ENCODE measurements around the gene SUPT3H.
"Not testable (repeated sequence)": the region's sequence is repeated elsewhere in the genome, so short reads cannot be mapped to it uniquely, and the experiment has no call there.

The SUPT3H gene

GRCh38 chr6:44935693-44936300 is 441.9 kb downstream of the SUPT3H start:
- DNase-seq: no peak

DNA sequence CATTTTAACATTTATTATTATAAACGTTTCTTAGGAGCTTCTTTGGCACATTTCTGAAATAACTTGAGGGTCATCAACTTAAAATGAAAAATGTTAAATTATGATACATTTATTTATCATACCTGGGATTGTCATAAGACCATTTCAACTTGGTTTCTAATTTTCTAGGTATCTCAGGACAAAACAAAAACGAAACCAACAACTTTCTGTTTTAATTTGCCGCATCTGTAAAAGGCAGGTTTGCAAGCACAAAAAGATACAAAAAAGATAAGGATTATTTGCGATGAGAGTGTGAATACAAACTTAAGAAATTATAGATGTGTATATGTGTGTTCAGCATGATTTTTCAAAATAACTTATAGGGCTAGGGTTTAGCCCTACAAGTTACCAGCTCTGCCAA is 444.6 kb downstream of the SUPT3H start:
- DNase-seq: no peak

DNA sequence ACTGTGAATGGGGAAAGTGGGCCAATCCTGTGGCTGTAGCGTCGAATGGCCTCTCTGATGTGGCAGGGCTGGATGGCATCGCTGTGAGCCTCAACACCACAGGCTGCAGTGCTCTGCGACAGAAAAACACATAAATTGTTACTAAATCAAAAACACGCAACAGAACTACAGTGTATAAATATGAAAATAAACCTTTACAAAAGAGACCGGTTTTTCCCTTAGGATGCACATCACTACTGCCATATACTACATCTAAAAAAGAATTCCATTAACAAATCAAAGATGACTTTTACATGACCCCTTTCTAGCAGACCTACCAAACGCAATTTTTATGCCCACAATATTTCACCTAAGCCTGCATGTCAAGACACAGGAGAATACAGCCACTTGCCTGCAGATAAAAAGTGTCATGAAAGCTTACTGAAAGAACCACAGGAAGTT is 445.1 kb downstream of the SUPT3H start:
- DNase-seq: peak; percentile 57

DNA sequence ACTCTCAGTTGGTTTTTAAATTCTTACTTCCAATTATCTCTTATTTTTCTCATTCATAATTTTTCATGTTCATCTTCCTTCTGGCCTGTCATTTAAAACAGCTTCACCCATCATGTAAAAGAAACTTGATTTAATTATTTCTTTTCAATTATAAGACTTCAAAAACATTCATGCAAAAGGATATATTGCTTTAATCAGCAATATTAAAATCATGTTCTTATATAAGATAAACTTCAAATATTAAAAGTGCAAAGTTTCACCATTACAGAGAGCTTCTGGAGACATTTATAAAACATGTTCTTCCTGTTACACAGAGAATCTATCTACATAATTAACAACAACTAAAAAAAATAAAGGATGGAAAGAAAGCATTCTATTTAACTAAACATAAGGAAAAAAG is 446.3 kb downstream of the SUPT3H start:
- no peak for DNase-seq

- DNase-seq: no peak
Measured at GRCh38 chr6:44926556-44926955, 451.2 kb downstream of the SUPT3H start.

- peak; percentile 19 for DNase-seq
Measured at GRCh38 chr6:44925100-44925739, 452.5 kb downstream of the SUPT3H start.

DNA sequence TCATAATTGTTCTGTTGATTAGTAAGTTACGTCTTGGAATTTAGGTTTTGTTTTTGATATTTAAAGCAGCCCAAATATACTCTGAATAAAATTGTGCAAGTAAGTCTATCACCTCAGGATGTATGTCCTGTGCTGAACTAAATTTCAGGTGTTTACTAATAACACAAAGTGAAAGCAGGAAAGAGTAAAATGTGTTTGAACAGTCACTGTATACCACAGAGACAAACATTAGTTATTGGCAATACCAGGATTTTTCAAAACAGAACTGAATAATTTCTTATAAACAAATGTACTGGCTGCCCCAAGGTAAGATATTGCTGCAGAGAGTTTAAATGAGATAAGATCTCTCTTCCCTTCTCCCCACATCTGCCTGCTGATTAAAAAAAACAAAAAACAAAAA is 454.3 kb downstream of the SUPT3H start:
- no peak for DNase-seq

- DNase-seq: peak; percentile 2
Measured at GRCh38 chr6:44921798-44922197, 455.9 kb downstream of the SUPT3H start.

DNA sequence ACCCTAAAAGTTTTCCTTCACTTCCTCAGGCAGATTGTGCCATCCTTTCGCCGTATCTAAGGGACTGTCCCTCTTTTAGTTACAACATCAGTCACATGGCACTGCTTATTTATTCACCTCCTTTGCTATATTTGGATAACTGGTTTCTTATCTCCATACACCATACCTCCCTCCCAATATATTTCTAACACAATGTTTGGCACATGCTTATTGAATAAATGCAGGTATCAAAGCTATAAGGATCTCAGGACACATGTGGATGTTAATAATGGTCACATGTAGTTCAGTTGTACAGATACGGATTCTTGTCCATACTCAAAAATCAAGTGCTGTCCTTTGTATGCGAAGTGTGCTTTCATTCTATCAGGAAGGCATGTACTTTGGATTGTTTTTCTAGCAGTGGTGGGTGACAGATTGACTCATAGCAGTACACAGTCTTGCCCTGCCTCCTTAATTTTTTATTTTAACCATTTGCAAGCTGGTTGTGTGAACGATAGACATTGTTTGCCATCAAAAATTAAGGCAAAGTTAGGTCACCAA is 456.7 kb downstream of the SUPT3H start:
- DNase-seq: no peak

- no peak for DNase-seq
Measured at GRCh38 chr6:44918671-44919296, 458.9 kb downstream of the SUPT3H start.

DNA sequence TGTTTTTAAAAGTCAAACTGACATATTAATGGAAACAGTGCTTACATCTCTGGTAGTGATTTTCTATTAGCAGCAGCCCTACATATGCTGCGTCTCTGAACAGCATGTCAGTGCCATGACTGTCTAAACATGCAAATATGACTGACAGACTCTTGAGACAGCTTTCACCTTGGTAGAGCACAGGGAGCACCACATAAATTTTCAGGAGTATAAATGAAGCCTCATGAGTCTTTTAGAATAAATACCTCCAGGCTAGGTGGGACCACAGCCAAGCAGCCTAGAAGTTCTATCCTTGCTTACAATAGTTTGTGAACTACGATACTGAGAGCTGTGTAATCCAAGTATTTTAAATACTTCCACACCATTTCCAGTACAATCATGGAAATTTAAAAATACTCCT is 460.3 kb downstream of the SUPT3H start:
- DNase-seq: no peak

DNA sequence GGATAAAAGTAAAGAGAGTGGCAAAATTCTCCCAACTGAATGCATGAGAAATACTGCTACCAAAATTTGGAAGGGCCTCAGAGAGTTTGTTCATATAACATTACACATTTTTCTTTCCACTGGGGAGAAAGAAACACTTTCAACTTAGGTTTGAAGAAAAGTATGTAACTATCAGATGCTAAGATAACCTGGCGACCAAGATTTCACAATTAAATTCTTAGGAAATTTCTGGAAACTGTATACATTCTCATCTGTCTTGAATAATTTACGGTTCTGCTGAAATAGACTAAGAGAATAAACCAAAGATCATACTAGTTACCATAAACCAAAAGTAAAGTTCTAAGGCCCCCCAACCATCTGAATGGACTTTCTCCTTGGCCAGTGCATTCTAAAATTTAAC is 462.6 kb downstream of the SUPT3H start:
- no peak for DNase-seq

- no peak for DNase-seq
Measured at GRCh38 chr6:44914141-44914540, 463.6 kb downstream of the SUPT3H start.

DNA sequence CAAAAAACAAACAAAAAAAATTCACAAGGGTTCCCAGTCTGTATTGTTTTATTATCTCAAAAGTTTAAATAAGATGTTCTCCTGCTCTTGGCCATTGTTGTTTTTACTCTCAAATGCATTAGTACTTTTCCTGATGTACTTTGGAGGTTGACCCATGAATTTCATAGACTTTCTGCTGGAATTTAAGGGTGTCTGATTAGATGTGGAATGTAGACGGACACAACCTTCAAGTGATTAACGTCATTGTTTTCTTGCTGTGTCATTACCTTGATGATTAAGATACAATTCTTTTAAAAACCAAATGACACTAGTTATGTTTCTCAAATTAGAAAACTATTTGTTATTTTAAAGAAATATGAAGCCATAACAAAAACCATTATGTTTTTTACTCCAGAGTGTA is 471.0 kb downstream of the SUPT3H start:
- DNase-seq: no peak

DNA sequence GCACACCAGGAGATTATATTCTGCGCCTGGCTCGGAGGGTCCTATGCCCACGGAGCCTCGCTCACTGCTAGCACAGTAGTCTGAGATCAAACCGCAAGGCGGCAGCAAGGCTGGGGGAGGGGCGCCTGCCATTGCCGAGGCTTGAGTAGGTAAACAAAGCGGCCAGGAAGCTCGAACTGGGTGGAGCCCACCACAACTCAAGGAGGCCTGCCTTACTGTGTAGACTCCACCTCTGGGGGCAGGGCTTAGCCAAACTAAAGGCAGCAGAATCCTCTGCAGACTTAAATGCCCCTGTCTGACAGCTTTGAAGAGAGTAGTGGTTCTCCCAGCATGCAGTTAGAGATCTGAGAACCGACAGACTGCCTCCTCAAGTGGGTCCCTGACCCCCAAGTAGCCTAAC is 477.4 kb downstream of the SUPT3H start:
- not testable (repeated sequence) for DNase-seq

GRCh38 chr6:44898296-44898930 is 479.3 kb downstream of the SUPT3H start:
- DNase-seq: no peak

- DNase-seq: no peak
Measured at GRCh38 chr6:44897316-44897715, 480.4 kb downstream of the SUPT3H start.

DNA sequence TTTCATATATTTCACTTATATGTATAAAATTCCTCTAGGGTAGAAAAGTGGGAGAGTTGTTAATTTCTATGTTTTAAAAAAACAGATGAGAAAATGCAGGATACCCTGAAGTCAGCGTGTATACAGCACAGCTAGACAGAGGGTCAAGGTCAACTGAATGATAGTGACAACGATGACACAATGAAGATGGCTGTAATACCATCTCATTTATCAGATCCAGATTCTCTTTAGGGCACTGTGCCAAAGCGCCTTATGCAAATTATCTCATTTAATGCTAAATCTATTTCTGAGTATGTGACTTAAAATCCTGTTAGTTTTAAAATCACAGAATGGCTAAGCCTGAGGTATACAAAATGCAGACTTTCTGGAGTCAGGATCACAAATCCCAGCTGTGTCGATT is 481.0 kb downstream of the SUPT3H start:
- DNase-seq: no peak

- no peak for DNase-seq
Measured at GRCh38 chr6:44892579-44892978, 485.2 kb downstream of the SUPT3H start.

GRCh38 chr6:44879071-44879470 is 498.7 kb downstream of the SUPT3H start:
- DNase-seq: not testable (repeated sequence)

DNA sequence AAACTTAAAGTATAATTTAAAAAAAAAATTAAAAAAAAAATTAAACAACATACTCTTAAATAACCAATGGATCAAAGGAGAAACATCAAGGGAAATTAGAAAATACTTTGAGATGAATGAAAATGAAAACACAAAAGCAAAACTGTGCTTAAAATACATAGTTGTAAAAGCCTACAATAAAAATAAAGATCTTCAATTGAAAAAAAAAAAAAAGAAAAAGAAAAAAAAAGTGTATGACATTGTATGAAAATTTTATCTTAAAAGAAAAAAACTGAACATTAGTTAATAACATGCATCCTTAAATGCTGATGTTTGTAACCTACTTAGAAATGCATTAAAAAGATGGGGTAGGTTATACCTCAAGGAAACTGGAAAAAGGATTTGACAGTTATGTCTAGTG is 501.1 kb downstream of the SUPT3H start:
- not testable (repeated sequence) for DNase-seq

DNA sequence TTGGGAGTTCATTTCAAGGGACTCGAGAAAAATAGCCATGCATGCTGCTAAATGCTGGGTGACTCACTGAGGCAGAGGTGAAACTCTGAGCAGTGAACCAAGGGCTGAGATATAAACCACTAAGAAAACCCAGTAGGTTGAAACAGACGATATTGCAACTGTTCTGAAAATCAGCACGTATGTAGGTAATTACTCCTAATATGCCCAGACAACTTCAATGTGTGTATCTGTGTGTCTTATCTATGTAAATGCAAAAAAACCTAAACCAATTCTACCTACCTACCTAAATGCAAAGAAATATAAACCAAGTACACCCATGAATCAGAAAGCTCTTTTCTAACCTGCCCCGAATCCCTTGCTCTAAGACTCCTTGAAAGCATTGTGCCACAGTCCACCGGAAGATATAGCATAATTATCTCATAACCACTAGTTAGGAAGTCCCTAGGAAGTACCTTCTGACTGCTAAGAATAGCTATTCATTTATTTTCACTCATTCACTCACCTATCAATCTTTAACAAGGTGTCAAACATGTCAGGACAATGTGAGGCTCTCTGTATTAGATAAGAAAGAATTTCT is 508.3 kb downstream of the SUPT3H start:
- DNase-seq: no peak

DNA sequence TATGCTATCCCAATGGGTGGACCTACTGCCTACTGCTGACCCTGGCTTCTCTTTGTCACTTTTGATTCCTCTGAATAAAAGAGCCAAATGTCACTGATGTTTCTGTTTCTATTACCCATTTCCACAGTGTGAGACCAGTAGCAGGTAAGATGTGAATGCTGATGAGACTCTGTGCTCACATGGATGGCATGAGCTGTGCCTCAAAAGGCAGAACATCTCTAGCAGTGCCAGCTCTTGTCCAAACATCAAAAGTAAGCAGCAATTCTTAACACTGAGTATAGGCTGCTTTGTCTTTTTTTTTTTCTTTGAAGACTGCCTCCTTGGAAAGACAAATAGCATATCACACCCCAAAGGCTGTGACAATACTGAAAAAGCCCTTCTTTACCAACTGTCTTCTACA is 508.8 kb downstream of the SUPT3H start:
- no peak for DNase-seq
